ENCODE measurements around the gene MEP1A. TPM values are rescaled to one million over a fixed set of nuclear protein-coding genes. Genes with fewer than 3 reads are reported as not detected.

Gene MEP1A
- polyA plus RNA-seq, 6 donors from 2014 or later, result not detected

- ATAC-seq (ENCODE audit: low read depth in 2 of 2) (no peak), DNase-seq (no peak)
- H3K4me3 Mint-ChIP-seq, result no peak overlapping the region
- H3K4me1 Mint-ChIP-seq, result no peaks in the 10 kb centered on the region
- H3K27ac Mint-ChIP-seq, result no peak overlapping the region
- H3K27me3 Mint-ChIP-seq, result peaks cover 0 to 5% (median 0%) of the 10 kb centered on the region in 3 donors
- H3K36me3 Mint-ChIP-seq, result no peaks in the 10 kb centered on the region
- H3K9me3 Mint-ChIP-seq, result peaks cover 0 to 2% (median 0%) of the 10 kb centered on the region in 7 donors
Measured at GRCh38 chr6:46784535-46784934, 8.7 kb upstream of the MEP1A start.

DNA sequence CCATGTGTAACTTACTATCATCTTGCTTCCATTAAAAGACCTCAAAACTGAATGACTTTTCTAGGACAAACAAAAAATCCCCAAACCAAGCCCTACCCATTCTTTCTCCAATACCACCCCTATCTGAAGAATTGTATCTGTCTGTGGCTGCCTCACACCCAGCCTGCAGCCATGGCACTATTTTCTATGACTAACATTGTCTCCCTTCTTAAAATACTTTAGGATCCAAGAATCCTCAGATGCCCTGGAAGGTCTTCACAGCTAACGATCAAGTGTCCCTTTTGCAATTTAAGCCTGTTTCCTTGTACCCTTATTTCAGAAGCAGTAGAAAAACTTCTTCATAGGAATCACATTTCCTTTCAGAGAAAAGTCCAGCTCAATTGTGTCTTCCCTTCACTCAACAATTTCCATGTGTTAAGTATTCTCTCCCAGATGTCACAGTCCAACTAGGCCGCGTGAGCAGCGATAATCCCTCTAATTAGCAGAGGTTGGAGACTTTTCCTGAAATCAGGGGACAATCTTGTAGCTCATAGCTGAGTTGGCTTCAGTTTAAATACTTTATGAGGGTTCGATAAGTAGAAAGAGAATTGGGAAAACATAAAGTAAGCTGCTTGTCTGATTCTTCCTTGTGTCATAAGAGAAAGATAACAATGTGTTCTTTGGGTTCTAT lies 5.2 kb upstream of the MEP1A start:
- Mint-ChIP-seq H3K36me3 (no peaks in the 10 kb centered on the region), H3K27ac (no peak overlapping the region), H3K27me3 (no peaks in the 10 kb centered on the region), H3K4me3 (no peak overlapping the region), H3K4me1 (no peaks in the 10 kb centered on the region), H3K9me3 (peaks cover 0 to 4% (median 0%) of the 10 kb centered on the region in 7 donors)
- no peak for ATAC-seq (ENCODE audit: low read depth in 2 of 2)
- DNase-seq, result no peak

GRCh38 chr6:46788791-46789190 lies 4.4 kb upstream of the MEP1A start:
- Mint-ChIP-seq H3K9me3 (peaks cover 0 to 4% (median 0%) of the 10 kb centered on the region in 7 donors), H3K4me1 (no peaks in the 10 kb centered on the region), H3K4me3 (no peak overlapping the region), H3K27ac (no peak overlapping the region), H3K36me3 (no peaks in the 10 kb centered on the region), H3K27me3 (no peaks in the 10 kb centered on the region)
- no peak for ATAC-seq (ENCODE audit: low read depth in 2 of 2)
- no peak for DNase-seq

DNA sequence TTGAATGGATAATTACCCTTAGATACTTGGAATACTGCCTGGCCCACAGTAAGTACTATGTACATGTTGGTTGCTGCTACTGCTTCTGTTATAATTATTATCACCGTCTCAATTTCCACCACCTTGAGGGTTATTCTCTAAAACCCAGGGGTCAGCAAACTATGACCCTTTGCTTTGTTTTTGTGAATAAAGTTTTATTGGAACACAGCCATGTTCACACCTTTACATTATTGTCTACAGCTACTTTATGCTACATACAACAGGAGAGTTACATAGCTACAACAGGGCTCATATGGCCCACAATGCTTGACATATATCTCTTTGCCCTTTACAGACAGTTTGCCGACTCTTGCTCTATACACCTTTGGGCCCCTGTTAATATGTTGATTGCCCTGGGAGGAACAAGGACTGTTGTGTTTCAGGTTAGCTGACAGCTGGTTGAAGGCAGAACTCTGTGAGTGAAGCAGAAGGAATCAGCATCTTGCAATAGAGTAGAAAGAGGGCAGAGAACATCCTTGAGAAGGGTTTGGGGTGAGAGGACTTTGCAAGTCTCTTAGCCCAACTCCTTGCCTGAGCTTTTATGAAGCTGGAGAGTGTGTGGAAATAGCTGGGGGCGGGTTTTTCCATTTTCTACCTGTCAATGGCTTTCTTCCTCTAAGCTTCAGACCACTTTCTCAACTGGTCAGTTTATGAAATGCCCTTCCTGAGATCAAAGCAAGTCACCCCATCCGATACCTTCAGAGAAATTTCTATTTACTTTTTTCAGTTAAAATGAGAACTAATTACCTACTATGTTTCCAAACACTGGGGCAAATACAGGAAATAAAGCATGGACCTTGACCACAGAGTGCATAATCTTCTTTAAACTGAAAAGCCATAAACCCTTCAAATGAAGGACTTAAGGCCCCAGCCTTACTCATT lies 3.5 kb upstream of the MEP1A start:
- peaks cover 0 to under 1% (median 0%) of the 10 kb centered on the region in 3 donors for H3K27me3 Mint-ChIP-seq
- H3K4me1 Mint-ChIP-seq, result no peaks in the 10 kb centered on the region

GRCh38 chr6:46790355-46790874 lies 2.8 kb upstream of the MEP1A start:
- ATAC-seq (ENCODE audit: low read depth in 2 of 2) (no peak), DNase-seq (no peak)
- H3K9me3 Mint-ChIP-seq, result peaks cover 0 to 4% (median 0%) of the 10 kb centered on the region in 7 donors
- peaks cover 0 to 8% (median 0%) of the 10 kb centered on the region in 3 donors for H3K27me3 Mint-ChIP-seq
- no peak overlapping the region for H3K4me3 Mint-ChIP-seq
- no peaks in the 10 kb centered on the region for H3K36me3 Mint-ChIP-seq
- no peaks in the 10 kb centered on the region for H3K4me1 Mint-ChIP-seq
- no peak overlapping the region for H3K27ac Mint-ChIP-seq

More for the DNA sequence above, 3.5 kb upstream of the MEP1A start:
- H3K36me3 Mint-ChIP-seq, result no peaks in the 10 kb centered on the region
- H3K9me3 Mint-ChIP-seq, result peaks cover 0 to 4% (median 0%) of the 10 kb centered on the region in 7 donors
- no peak overlapping the region for H3K4me3 Mint-ChIP-seq
- H3K27ac Mint-ChIP-seq, result no peak overlapping the region
- no peak for ATAC-seq (ENCODE audit: low read depth in 2 of 2)
- DNase-seq, result no peak

DNA sequence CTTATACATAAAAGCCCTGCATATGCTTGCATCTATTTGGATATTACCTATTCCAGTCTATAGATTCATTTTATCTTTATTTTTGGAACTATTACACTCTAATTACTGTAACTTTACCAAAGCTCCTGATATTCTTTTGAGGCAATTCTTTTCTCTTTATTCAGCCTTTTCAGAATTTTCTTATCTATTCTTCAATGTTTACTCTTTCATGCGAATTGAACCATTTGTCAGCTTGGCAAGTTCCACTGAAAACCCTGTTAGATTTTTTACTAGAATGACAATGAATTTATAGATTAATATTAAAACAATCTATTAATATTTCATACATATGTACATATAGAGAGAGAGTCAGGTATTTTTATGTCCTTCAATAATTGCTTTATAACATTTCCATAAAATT lies 554 bp upstream of the MEP1A start:
- DNase-seq (no peak), ATAC-seq (ENCODE audit: low read depth in 2 of 2) (no peak)
- Mint-ChIP-seq H3K27me3 (peaks cover 0 to 22% (median 4%) of the 10 kb centered on the region in 3 donors), H3K4me3 (no peak overlapping the region), H3K9me3 (peaks cover 0 to 5% (median 0%) of the 10 kb centered on the region in 7 donors), H3K27ac (no peak overlapping the region), H3K36me3 (peaks cover 0 to 8% of the 10 kb centered on the region in 2 donors), H3K4me1 (no peaks in the 10 kb centered on the region)

DNA sequence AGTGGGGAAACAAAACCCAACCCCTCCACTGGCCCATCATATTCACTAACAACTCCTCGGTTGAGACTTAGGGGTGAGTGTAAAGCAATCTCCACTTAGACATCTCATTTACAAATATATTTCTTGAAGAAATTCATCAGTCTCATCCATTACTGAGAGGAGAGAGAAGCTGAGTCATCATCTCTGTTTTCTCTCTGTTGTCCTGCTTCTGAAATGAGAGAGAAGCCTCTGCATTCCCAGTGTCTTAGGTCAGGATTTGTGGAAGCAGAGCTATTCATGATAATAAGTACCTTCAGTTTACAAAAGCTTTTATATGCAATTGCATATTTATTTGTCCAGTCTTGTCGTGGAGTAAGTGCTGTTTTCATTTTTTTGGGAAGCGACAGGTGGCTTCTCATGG lies 879 bp downstream of the MEP1A start:
- no peak overlapping the region for H3K4me3 Mint-ChIP-seq
- no peaks in the 10 kb centered on the region for H3K4me1 Mint-ChIP-seq
- DNase-seq (no peak), ATAC-seq (ENCODE audit: low read depth in 2 of 2) (no peak)
- peaks cover 0 to 22% (median 7%) of the 10 kb centered on the region in 3 donors for H3K27me3 Mint-ChIP-seq
- peaks cover 0 to 5% (median 0%) of the 10 kb centered on the region in 7 donors for H3K9me3 Mint-ChIP-seq
- H3K27ac Mint-ChIP-seq, result no peak overlapping the region
- peaks cover 0 to 8% of the 10 kb centered on the region in 2 donors for H3K36me3 Mint-ChIP-seq

DNA sequence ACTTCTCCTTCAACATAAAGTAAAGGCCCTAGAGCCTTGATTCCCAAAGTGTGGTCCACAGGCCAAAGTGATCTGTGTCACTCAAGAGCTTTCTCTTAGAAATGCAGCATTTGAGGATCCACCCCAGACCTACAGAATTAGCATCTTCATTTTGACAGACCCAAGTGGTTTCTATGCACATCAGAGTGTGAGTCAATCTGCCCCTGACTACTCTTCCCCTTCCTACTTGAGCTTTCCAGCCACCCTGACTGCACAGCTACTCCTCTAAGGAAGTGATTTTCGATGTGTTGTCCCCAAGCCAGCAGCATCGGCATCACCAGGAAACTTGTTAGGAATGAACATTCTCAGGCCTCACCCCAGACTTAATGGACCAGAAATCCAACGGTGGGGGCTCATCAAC lies 2.6 kb downstream of the MEP1A start:
- peaks cover 0 to 8% of the 10 kb centered on the region in 2 donors for H3K36me3 Mint-ChIP-seq
- H3K4me3 Mint-ChIP-seq, result no peak overlapping the region
- H3K9me3 Mint-ChIP-seq, result peaks cover 0 to 5% (median 0%) of the 10 kb centered on the region in 7 donors
- DNase-seq (no peak), ATAC-seq (ENCODE audit: low read depth in 2 of 2) (no peak)
- peaks cover 0 to 22% (median 8%) of the 10 kb centered on the region in 3 donors for H3K27me3 Mint-ChIP-seq
- no peaks in the 10 kb centered on the region for H3K4me1 Mint-ChIP-seq
- H3K27ac Mint-ChIP-seq, result no peak overlapping the region

DNA sequence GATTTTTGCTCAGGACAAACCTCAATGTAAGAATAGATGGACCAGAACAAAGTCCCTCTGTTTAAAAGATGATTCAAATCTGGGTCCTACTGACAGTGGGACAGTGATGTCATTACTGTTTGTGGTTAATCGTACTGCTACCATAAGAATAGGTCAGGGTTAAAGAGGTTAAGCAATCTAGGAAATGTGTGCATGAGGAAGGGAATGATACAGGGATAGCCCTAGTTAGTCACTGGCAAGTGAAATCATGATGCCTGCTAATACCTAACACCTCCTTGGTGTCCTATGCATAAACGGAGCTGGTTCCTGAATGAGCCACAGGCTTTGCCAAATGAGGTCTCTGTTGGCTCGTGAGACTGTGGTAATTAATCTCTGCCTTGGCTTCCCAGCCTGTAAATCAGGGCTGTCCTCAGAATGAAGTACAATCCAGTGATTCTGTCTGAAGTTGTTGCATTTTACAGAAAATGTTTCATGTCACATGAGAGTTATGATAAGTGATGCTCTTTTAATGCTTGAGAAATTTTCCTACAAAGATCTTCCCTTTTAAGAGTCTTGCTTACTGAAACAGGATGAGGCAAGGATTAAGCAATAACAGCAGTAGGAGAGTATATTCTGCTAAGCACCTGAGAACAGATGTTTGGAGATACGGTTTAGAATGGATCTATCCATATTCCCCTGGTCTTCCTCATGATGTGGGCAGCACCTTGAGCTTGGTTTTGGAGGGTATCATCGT lies 3.8 kb downstream of the MEP1A start:
- Mint-ChIP-seq H3K27ac (no peak overlapping the region), H3K27me3 (peaks cover 0 to 22% (median 8%) of the 10 kb centered on the region in 3 donors), H3K36me3 (peaks cover 0 to 8% of the 10 kb centered on the region in 2 donors), H3K4me3 (no peak overlapping the region), H3K9me3 (peaks cover 0 to 5% (median 0%) of the 10 kb centered on the region in 7 donors), H3K4me1 (no peaks in the 10 kb centered on the region)
- DNase-seq, result no peak
- ATAC-seq (ENCODE audit: low read depth in 2 of 2), result no peak

DNA sequence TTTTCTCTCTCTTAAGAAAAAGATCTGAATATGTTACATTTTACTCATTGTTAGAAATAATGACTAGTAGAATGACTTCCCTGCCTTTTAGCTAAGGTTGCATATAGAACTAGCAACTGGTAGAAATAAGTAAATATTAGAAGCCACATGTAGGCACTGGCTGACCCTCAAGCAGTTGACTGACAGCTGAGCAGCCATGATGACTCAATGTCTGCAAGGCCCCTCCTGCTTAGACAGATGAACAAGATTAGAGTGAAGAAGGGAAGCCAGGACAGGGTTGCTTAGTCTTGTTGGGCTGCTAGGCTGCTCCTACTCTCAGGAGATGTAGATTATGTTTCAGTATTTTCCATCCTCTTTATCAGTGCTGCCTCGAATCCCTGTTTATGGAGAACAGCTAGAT lies 6.5 kb downstream of the MEP1A start:
- Mint-ChIP-seq H3K4me3 (no peak overlapping the region), H3K36me3 (peaks cover 0 to 8% of the 10 kb centered on the region in 2 donors), H3K9me3 (peaks cover 0 to 5% (median 0%) of the 10 kb centered on the region in 7 donors), H3K4me1 (no peaks in the 10 kb centered on the region), H3K27me3 (peaks cover 0 to 21% (median 13%) of the 10 kb centered on the region in 3 donors), H3K27ac (no peak overlapping the region)
- no peak for ATAC-seq (ENCODE audit: low read depth in 2 of 2)
- no peak for DNase-seq

DNA sequence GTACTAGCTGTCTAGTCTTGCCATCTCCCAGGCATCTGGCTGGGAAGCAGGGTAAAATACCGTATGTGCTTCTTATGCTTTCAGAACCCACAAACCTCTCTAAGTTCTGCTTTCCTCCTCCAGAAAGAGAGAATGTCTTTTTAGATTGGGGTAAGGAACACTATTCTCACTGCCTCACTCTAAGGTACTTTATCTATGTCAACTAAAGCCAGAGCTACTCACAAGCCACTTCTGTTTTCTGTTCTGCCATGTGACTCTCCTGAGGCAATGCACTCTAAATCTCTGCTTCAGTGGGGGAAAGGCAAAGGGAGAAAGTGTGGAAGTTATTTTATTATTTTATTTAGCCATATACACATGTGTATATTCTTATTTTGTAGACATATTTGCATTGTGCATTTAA lies 15.6 kb downstream of the MEP1A start:
- Mint-ChIP-seq H3K27me3 (peaks cover 19 to 24% (median 21%) of the 10 kb centered on the region in 3 donors), H3K36me3 (no peaks in the 10 kb centered on the region), H3K9me3 (peaks cover 0 to 14% (median 6%) of the 10 kb centered on the region in 7 donors), H3K4me1 (no peaks in the 10 kb centered on the region), H3K4me3 (no peak overlapping the region), H3K27ac (no peak overlapping the region)
- ATAC-seq (ENCODE audit: low read depth in 2 of 2) (no peak), DNase-seq (no peak)

DNA sequence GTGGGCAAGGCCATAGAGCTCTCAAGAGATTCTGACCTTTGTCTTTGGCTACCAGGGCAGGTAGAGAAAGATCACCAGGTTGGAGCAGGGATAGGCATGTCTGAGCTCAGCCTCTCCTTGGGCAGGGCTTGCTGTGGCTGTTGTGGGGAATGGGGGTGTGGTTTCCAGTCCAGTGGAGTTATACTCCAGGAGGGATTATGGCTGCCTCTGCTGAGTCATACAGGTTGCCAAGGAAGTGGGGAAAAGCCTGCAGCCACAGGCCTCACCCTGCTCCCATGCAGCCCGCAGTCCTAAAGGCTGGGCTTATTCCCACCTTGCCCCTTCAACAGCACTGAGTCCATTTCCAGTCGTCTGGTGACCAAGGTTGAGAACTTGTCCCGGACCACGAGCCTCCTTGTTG lies 21.9 kb downstream of the MEP1A start:
- H3K27ac Mint-ChIP-seq, result no peak overlapping the region
- H3K4me1 Mint-ChIP-seq, result no peaks in the 10 kb centered on the region
- DNase-seq (no peak), ATAC-seq (ENCODE audit: low read depth in 2 of 2) (no peak)
- H3K4me3 Mint-ChIP-seq, result no peak overlapping the region
- peaks cover 6 to 32% (median 10%) of the 10 kb centered on the region in 3 donors for H3K27me3 Mint-ChIP-seq
- peaks cover 4 to 13% (median 8%) of the 10 kb centered on the region in 7 donors for H3K9me3 Mint-ChIP-seq
- H3K36me3 Mint-ChIP-seq, result no peaks in the 10 kb centered on the region

GRCh38 chr6:46816626-46817025 lies 23.4 kb downstream of the MEP1A start:
- DNase-seq, result no peak
- Mint-ChIP-seq H3K4me1 (no peaks in the 10 kb centered on the region), H3K27ac (no peak overlapping the region), H3K9me3 (peaks cover 1 to 8% (median 5%) of the 10 kb centered on the region in 7 donors), H3K4me3 (no peak overlapping the region), H3K36me3 (no peaks in the 10 kb centered on the region), H3K27me3 (peaks cover 6 to 19% (median 10%) of the 10 kb centered on the region in 3 donors)
- no peak for ATAC-seq (ENCODE audit: low read depth in 2 of 2)

All from naive B cell (primary cell).